ENCODE measurements around the gene TPO. TPM values are rescaled to one million over a fixed set of nuclear protein-coding genes. Genes with fewer than 3 reads are reported as not detected.
A peak's percentile ranks its signal among the peaks of the same experiment; 100 is the strongest.

Gene TPO
- polyA plus RNA-seq, 6 donors from 2014 or later, result not detected

DNA sequence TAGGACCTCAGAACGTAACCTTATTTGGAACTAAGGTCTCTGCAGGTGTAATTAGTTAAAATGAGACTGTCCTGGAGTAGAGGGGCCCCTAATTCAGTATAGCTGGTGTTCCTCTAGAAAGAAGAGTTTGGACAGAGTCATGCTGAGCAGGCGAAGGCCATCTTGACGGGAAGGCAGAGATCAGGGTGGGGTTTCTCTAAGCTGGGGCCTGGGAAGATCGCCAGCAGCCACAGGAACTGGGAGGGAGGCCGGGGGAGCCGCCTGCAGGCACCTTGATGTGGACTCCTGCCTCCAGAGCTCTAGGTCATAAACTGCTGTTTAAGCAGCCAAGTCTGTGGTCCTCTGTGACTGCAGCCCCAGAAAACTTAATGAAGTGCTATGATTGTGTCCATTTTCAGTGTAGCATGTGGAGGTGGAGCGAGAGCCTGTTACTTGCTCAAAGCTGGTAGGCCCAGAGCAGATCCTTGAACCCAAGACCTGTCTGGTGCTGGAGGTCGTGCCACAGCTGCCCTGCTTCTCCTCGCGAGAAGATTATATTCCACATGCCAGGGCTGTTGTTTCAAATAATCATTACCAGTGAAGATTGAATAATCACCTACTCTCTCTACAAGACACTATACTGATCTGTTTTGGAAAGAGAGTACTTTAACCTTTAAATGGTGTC lies 105.7 kb downstream of the TPO start:
- Mint-ChIP-seq H3K9me3 (no peaks in the 10 kb centered on the region), H3K27me3 (no peaks in the 10 kb centered on the region), H3K27ac (peak overlapping the region; percentile 77 to 95 (median 90)), H3K36me3 (no peaks in the 10 kb centered on the region), H3K4me3 (peak overlapping the region in 2 of 8 donors; percentile 30 to 49), H3K4me1 (peaks cover 17 to 32% (median 20%) of the 10 kb centered on the region in 3 donors)
- DNase-seq (no peak), ATAC-seq (ENCODE audit: low read depth in 2 of 2) (no peak)

DNA sequence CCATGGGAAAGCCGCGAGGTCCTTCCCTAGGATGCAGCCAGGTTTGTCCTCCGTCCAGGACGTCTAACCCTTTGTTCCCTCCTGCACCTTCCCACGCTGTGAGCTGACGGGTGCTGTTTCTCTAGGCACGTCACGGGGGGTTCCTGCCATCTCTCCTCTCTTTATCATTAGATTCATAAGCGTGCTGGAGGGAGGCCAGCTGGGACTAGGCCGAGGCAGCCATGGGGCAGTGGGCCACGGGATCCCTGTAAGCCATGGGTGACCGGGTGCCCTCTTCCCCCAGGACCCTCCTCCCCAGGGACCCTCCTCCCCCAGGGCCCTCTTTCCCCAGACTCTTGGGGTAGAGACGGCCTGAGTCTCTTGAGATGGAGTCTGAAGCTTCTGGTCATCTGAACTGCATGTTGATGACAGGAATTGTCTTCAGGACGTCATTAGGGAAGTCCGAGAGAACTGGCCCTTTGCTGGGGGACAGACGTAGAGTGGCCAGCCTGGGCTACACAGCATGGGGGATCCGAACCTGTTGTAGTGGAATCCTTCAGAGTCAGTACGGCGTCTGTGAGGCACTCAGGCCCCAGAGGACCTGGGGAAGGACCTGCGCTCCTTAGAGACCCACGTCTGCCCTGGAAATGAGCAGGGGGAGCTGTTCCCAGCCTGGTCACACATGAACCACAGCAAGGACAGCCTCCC lies 108.1 kb downstream of the TPO start:
- H3K27me3 Mint-ChIP-seq, result peaks cover 0 to 6% (median under 1%) of the 10 kb centered on the region in 3 donors
- peaks cover 17 to 32% (median 20%) of the 10 kb centered on the region in 3 donors for H3K4me1 Mint-ChIP-seq
- ATAC-seq (ENCODE audit: low read depth in 2 of 2), result no peak
- H3K36me3 Mint-ChIP-seq, result no peaks in the 10 kb centered on the region
- DNase-seq, result no peak
- H3K9me3 Mint-ChIP-seq, result no peaks in the 10 kb centered on the region
- peak overlapping the region in 3 of 6 donors; percentile 2 to 65 (median 61) for H3K27ac Mint-ChIP-seq
- no peak overlapping the region for H3K4me3 Mint-ChIP-seq

DNA sequence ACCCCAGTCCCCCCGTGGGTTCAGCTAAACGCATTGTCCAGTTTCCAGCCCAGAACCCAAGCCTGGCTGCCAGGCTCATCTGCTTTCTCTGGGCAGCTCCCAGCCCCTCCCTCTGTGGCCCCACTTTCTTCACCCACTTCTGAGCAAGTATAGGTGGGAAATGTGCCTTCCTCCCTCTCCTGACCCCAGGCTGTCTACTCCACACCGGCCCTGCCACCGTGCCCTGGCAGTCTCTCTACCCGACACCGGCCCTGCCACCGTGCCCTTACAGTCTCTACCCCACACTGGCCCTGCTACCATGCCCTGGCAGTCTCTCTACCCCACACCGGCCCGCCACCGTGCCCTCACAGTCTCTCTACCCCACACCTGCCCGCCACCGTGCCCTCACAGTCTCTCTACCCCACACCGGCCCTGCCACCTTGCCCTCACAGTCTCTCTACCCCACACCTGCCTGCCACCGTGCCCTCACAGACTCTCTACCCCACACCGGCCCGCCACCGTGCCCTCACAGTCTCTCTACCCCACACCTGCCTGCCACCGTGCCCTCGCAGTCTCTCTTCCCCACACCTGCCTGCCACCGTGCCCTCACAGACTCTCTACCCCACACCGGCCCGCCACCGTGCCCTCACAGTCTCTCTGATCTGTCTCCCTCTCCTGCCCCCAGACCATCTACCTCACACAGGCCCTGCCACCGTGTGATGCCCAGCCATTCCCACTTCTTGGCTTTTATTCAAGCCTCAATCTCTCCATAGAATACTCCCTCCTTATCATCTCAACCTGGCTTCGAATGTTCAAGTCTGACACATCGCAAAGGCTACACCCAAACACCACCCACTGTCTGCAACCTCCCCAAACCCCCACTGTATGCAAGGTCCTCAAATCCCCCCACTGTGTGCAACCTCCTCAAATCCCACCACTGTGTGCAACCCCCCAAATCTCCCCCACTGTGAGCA lies 108.9 kb downstream of the TPO start:
- DNase-seq (no peak), ATAC-seq (ENCODE audit: low read depth in 2 of 2) (no peak)
- Mint-ChIP-seq H3K36me3 (no peaks in the 10 kb centered on the region), H3K4me3 (peak overlapping the region in 1 of 8 donors; percentile 5), H3K27ac (peak overlapping the region in 1 of 6 donors; percentile 76), H3K27me3 (peaks cover 0 to 8% (median 6%) of the 10 kb centered on the region in 3 donors), H3K9me3 (no peaks in the 10 kb centered on the region), H3K4me1 (peaks cover 17 to 32% (median 20%) of the 10 kb centered on the region in 3 donors)

DNA sequence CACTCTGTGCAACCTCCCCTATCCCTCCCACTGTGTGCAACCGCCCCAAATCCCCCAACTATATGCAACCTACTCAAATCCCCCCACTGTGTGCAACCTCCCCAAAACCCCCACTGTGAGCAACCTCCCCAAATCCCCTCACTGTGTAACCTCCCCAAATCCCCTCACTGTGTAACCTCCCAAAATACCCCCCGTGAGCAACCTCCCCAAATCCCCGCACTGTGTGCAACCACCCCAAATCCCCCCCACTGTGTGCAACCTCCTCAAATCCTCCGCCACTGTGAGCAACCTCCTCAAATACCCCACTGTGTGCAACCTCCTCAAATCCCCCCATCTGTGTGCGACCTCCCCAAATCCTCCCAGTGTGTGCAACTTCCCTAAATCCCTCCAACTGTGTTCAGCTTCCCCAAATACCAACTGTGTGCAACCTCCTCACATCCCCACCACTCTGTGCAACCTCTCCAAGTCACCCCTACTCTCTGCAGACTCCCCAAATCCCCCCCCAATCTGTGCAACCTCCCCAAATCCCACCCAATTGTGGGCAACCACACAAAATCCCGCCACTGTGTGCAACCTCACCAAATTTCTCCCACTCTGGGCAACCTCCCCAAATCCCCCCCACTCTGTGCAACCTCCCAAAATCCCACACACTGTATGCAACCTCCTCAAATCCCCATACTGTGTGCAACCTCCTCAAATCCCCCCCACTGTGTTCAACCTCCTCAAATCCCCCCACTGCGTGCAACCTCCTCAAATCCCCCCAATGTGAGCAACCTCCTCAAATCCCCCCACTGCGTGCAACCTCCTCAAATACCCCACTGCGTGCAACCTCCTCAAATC lies 114.1 kb downstream of the TPO start:
- no peaks in the 10 kb centered on the region for H3K4me1 Mint-ChIP-seq
- peaks cover 0 to 44% (median 12%) of the 10 kb centered on the region in 3 donors for H3K27me3 Mint-ChIP-seq
- H3K9me3 Mint-ChIP-seq, result peaks cover 0 to 8% (median 0%) of the 10 kb centered on the region in 7 donors
- H3K4me3 Mint-ChIP-seq, result no peak overlapping the region
- H3K27ac Mint-ChIP-seq, result peak overlapping the region in 1 of 6 donors; percentile 4
- peaks cover 0 to 18% of the 10 kb centered on the region in 2 donors for H3K36me3 Mint-ChIP-seq
- DNase-seq (no peak), ATAC-seq (ENCODE audit: low read depth in 2 of 2) (no peak)

DNA sequence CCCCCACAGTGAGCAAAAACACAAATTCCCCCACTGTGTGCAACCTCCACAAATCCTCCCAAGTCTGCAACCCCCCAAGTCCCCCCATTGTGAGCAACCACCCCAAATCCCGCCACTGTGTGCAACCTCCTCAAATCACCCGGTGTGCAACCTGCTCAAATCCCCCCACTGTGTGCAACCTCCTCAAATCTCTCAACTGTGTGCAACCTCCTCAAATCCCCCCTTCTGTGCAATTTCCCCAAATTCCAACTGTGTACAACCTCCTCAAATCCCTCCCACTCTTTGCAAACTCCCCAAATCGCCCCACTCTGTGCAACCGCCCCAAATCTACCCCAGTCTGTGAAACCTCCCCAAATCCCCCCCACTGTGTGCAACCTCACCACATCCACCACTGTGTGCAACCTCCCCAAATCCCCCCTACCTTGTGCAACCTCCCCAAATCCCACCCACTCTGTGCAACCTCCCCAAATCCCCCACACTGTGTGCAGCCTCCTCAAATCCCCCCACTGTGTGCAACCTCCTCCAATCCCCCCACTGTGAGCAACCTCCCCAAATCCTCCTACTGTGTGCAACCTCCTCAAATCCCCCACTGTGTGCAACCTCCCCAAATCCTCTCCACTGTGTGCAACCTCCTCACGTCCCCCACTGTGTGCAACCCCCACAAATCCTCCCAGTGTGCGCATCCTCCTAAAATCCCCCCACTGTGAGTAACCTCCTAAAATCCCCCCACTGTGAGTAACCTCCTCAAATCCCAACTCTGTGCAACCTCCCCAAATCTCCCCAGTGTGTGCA lies 115.2 kb downstream of the TPO start:
- H3K9me3 Mint-ChIP-seq, result peaks cover 0 to 8% (median 0%) of the 10 kb centered on the region in 7 donors
- H3K4me1 Mint-ChIP-seq, result no peaks in the 10 kb centered on the region
- H3K27ac Mint-ChIP-seq, result no peak overlapping the region
- no peak overlapping the region for H3K4me3 Mint-ChIP-seq
- DNase-seq (no peak), ATAC-seq (ENCODE audit: low read depth in 2 of 2) (no peak)
- H3K36me3 Mint-ChIP-seq, result peaks cover 0 to 18% of the 10 kb centered on the region in 2 donors
- peaks cover 0 to 51% (median 12%) of the 10 kb centered on the region in 3 donors for H3K27me3 Mint-ChIP-seq

DNA sequence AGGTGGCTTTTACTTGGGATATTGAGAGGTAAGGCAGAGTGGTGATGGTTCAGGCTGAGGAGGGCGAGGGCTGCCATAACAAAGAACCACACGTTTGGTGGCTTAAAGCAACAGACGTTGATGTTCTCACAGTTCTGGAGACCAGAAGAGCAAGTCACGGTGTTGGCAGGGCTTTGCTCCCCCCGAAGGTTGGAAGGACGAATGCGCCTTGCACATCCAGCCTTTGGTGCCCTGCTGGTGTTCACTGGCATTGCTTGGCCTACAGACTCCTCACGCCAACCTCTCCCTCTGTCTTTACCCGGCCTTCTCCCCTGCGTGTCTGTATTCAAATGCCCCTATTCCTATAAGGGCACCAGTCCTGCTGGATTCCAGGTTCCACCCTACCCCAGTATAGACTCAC lies 125.4 kb downstream of the TPO start:
- Mint-ChIP-seq H3K4me1 (peaks cover 2 to 11% (median 5%) of the 10 kb centered on the region in 3 donors), H3K27me3 (peaks cover 16 to 51% (median 34%) of the 10 kb centered on the region in 3 donors), H3K4me3 (no peak overlapping the region), H3K27ac (peak overlapping the region in 2 of 6 donors; percentile 23 to 62), H3K36me3 (no peaks in the 10 kb centered on the region), H3K9me3 (peaks cover 0 to 1% (median 0%) of the 10 kb centered on the region in 7 donors)
- DNase-seq, result no peak
- ATAC-seq (ENCODE audit: low read depth in 2 of 2), result no peak

DNA sequence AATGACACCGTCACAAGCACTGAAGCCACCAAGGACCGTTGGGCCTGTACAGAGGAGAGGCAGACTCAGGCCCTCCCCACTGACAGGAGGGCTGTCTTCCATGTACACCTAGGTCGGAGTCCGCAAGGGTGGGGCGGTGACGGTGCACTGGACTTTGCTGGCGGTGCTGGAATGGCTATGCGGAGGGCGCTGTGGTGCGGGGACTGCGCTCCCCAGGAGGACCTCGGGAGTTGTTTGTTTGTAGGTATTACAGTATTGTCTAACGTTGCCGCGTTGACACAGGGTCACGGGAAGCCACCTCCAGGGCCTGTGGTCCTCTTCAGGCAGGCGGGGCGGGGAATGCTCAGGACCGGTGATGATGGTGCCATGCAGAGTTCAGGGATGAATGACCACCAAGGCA lies 126.2 kb downstream of the TPO start:
- peaks cover 2 to 4% (median 3%) of the 10 kb centered on the region in 3 donors for H3K4me1 Mint-ChIP-seq
- H3K9me3 Mint-ChIP-seq, result peaks cover 0 to under 1% (median 0%) of the 10 kb centered on the region in 7 donors
- H3K27ac Mint-ChIP-seq, result no peak overlapping the region

DNA sequence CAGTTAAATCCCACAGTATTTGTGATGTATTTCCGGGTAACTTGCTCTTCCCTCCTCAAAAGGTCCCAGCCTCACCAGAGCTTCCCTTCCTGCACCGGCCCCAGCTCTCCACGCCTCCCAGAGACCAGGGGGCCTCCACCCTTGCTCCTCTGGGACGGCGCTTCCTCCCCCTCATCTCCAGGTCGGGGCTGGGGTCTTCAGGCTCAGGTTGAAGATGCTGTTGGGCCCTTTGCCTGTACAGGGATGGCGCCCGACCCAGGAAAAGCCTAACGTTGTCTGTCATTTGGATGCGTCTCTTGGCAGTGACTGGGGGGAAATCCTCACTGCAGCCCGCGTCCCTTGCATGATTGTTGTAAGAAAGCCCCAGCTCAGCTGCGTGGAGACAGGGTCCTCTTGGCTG lies 126.7 kb downstream of the TPO start:
- no peak overlapping the region for H3K27ac Mint-ChIP-seq
- H3K9me3 Mint-ChIP-seq, result no peaks in the 10 kb centered on the region
- H3K4me1 Mint-ChIP-seq, result peaks cover 0 to 2% (median 0%) of the 10 kb centered on the region in 3 donors
- H3K36me3 Mint-ChIP-seq, result no peaks in the 10 kb centered on the region
- ATAC-seq (ENCODE audit: low read depth in 2 of 2) (no peak), DNase-seq (no peak)
- H3K4me3 Mint-ChIP-seq, result no peak overlapping the region
- peaks cover 16 to 42% (median 24%) of the 10 kb centered on the region in 3 donors for H3K27me3 Mint-ChIP-seq

More for the DNA sequence above, 126.2 kb downstream of the TPO start:
- DNase-seq (no peak), ATAC-seq (ENCODE audit: low read depth in 2 of 2) (no peak)
- Mint-ChIP-seq H3K27me3 (peaks cover 16 to 47% (median 30%) of the 10 kb centered on the region in 3 donors), H3K36me3 (no peaks in the 10 kb centered on the region), H3K4me3 (no peak overlapping the region)

DNA sequence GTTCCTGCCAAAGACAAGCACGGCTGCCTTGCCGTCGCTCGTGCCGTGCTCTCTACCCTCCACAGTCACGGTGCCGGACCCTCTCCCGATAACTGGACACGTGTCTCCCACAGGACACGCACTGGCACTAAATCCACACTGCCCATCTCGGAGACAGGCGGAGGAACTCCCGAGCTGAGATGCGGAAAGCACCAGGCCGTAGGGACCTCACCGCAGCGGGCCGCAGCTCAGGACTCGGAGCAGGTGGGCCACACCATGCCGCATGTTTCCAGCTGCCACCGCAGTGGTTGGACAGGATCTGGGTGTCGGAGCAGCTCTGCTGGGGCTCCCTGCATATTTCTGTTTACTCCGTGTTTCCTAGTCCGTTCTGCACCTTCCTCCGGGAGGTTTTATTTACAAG lies 127.2 kb downstream of the TPO start:
- H3K27me3 Mint-ChIP-seq, result peaks cover 16 to 37% (median 20%) of the 10 kb centered on the region in 3 donors
- H3K36me3 Mint-ChIP-seq, result no peaks in the 10 kb centered on the region
- H3K4me3 Mint-ChIP-seq, result no peak overlapping the region
- no peaks in the 10 kb centered on the region for H3K9me3 Mint-ChIP-seq
- H3K27ac Mint-ChIP-seq, result peak overlapping the region in 1 of 6 donors; percentile 22
- no peak for DNase-seq
- ATAC-seq (ENCODE audit: low read depth in 2 of 2), result no peak
- H3K4me1 Mint-ChIP-seq, result peaks cover 0 to 2% (median 0%) of the 10 kb centered on the region in 3 donors

DNA sequence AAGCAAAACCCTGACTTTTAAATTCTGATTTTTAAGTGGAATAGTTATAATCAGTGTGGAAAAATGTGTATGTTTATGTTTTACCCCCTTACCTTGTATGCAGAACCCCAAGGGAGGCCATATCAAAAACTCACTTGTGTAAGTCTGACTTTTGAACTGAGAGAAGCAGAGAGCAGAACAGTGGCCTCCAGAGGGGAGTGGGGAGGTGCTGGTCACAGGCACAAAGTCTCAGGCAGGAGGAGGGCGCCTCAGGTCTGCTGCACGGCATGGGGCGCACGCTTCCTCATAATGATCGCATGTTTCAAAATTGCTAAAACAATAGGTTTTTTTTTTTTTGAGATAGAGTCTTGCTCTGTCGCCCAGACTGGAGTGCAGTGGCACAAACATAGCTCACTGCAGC lies 127.8 kb downstream of the TPO start:
- Mint-ChIP-seq H3K4me3 (no peak overlapping the region), H3K4me1 (peaks cover 0 to 5% (median 2%) of the 10 kb centered on the region in 3 donors), H3K27ac (no peak overlapping the region), H3K36me3 (no peaks in the 10 kb centered on the region), H3K27me3 (peaks cover 18 to 37% (median 21%) of the 10 kb centered on the region in 3 donors), H3K9me3 (no peaks in the 10 kb centered on the region)
- no peak for ATAC-seq (ENCODE audit: low read depth in 2 of 2)
- DNase-seq, result no peak

DNA sequence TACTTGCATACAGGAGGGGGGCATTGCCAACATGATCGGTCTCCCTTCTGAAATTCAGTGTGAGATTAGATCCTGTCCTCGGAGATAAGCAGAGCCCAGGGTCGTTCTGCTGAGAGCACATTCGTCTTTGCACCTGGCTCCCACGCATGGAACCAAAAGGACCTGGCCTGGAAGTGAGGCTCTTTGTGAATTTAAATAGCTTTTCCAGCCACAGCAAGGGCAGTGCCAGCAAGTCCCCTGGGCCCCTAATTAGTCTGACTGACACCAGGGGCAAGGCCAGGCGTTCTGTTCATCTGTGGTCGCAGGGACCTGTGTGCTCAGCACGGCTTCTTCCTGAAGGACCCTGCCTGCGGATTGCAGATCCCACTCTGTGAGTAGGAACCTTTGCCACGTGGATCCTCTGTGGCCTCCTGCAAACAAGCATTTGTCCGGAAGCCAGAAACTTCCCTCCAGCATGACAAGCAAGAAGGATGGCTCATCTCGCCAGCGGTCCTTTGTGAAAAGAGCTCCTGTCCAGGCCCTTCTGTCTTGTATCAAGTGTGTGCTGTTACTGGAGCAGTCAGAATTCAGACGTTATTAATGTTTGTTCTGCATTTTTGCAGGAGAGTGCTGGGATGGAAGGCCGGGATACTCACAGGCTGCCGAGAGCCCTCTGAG lies 128.7 kb downstream of the TPO start:
- DNase-seq (no peak), ATAC-seq (ENCODE audit: low read depth in 2 of 2) (no peak)
- Mint-ChIP-seq H3K4me1 (peaks cover 0 to 9% (median 9%) of the 10 kb centered on the region in 3 donors), H3K27me3 (peaks cover 25 to 44% (median 30%) of the 10 kb centered on the region in 3 donors), H3K9me3 (no peaks in the 10 kb centered on the region), H3K27ac (no peak overlapping the region), H3K4me3 (no peak overlapping the region), H3K36me3 (no peaks in the 10 kb centered on the region)

Measured in naive B cell (primary cell).